Omental fat pad (tissue), 4 donors: ENCODE data around the gene ZFAND3. TPM values are rescaled to one million over a fixed set of nuclear protein-coding genes. Genes with fewer than 3 reads are reported as not detected.

ENCODE experiments used
- ATAC-seq: fragments of 150-250 bp; one replicate; pipeline ENCODE4 v1.9.1; 2016; ENCODE audit warnings: mild to moderate bottlenecking, moderate library complexity; ENCODE audit not compliant: low FRiP score
- DNase-seq: peaks from one replicate; pipeline ENCODE4 v3.0.0-alpha.2; 2019; ENCODE audit warnings: low spot score
- CTCF ChIP-seq, 3 donors: fragments of 450-650 bp; IDR thresholded peaks; one replicate each; pipeline ENCODE4 v1.5.1; 2016 to 2017; ENCODE audit warnings: antibody characterized with exemption in 3 of 3, mild to moderate bottlenecking in 3 of 3, moderate library complexity in 2 of 3
- total RNA-seq, 4 donors: library from RNA; depleted of rRNA; stranded (reverse); fragments of >200 nt; gene quantifications; one replicate each; pipeline ENCODE4 v1.1.0, GENCODE V29; 2016

The ZFAND3 gene
- 10 to 100 TPM; 28.8 to 43.8 (median 38.0) TPM for total RNA-seq

GRCh38 chr6:37819177-37819801, at the start of gene ZFAND3:
Gene ZFAND3, plus strand, starts transcription at chr6:37819727. Its CDS starts 219 bp downstream, at chr6:37819946.
- ATAC-seq = peak; percentile 95
- DNase-seq = peak; percentile 83
- no peak for TF ChIP-seq CTCF (IDR thresholded peaks at IDR 0.05)

GRCh38 chr6:37774028-37774680, 45.4 kb upstream of the ZFAND3 start:
- DNase-seq (no peak), ATAC-seq (no peak)
- TF ChIP-seq CTCF (IDR thresholded peaks at IDR 0.05) = no peak

- no peak for DNase-seq
- no peak for TF ChIP-seq CTCF (IDR thresholded peaks at IDR 0.05)
- no peak for ATAC-seq
Measured at GRCh38 chr6:37776566-37776965, 43.0 kb upstream of the ZFAND3 start.

- no peak for DNase-seq
- no peak for ATAC-seq
- no peak for TF ChIP-seq CTCF (IDR thresholded peaks at IDR 0.05)
Measured at GRCh38 chr6:37777272-37777834, 42.2 kb upstream of the ZFAND3 start.

- DNase-seq = no peak
- no peak for ATAC-seq
- no peak for TF ChIP-seq CTCF (IDR thresholded peaks at IDR 0.05)
Measured at GRCh38 chr6:37779111-37779800, 40.3 kb upstream of the ZFAND3 start.

- no peak for TF ChIP-seq CTCF (IDR thresholded peaks at IDR 0.05)
- ATAC-seq (no peak), DNase-seq (no peak)
Measured at GRCh38 chr6:37779902-37780628, 39.5 kb upstream of the ZFAND3 start.
